Forelimb muscle (tissue), 1 donor: ENCODE results near the gene DAO. TPM values are rescaled to one million over a fixed set of nuclear protein-coding genes. Genes with fewer than 3 reads are reported as not detected.
"Not testable (repeated sequence)": the region's sequence is repeated elsewhere in the genome, so short reads cannot be mapped to it uniquely, and the experiment has no call there.

Experiments
- DNase-seq: peaks from one replicate; pipeline ENCODE4 v3.0.0-alpha.2; 2013; ENCODE audit warnings: low read depth
- polyA plus RNA-seq: library from polyadenylated mRNA; unstranded; fragments of 120-200 nt; gene quantifications from one replicate; pipeline ENCODE4 v1.2.1, GENCODE V29; 2013; ENCODE audit not compliant: insufficient read length

The DAO gene
- not detected for polyA plus RNA-seq

GRCh38 chr12:108879615-108880254 lies at the start of gene DAO:
Gene DAO (plus strand): TSS chr12:108880092. CDS start chr12:108885007, 4,915 bp downstream.
- DNase-seq = no peak

GRCh38 chr12:108831309-108831991 lies 48.4 kb upstream of the DAO start:
- no peak for DNase-seq

GRCh38 chr12:108832208-108832607 lies 47.7 kb upstream of the DAO start:
- DNase-seq = no peak

DNA sequence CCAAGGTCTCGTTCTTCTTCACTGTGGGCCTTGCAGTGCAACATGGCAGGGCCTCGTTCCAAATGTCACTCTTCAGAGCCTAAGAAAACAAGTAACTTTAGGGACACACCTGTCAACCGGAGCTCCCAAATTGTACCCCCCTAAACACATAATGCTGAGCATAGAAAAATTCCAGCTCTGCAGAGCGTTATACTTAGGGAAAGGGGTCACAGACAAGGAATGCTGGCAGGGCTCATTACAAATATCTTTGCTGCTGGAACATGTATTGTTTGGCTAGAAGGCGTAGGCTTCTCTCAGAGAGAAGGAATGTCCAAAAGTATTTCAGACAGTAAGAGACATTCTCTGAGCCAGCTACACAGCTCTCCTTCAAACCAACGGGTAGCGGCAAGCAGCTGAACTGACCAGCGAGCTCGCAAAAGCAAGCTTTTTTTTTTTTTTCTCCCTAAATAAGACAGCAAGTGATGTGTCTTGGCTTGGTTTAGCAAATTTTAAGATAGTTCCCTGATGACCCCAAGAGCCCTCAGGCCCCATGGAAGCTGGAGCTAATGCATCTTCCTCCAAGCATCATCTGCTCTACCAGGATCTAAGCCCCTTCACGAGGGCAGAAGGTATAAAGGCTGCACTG lies 47.0 kb upstream of the DAO start:
- DNase-seq = peak; percentile 73

GRCh38 chr12:108833355-108833733 lies 46.5 kb upstream of the DAO start:
- no peak for DNase-seq

- DNase-seq = no peak
Measured at GRCh38 chr12:108833757-108834472, 46.0 kb upstream of the DAO start.

GRCh38 chr12:108835860-108836634 lies 43.8 kb upstream of the DAO start:
- no peak for DNase-seq

DNA sequence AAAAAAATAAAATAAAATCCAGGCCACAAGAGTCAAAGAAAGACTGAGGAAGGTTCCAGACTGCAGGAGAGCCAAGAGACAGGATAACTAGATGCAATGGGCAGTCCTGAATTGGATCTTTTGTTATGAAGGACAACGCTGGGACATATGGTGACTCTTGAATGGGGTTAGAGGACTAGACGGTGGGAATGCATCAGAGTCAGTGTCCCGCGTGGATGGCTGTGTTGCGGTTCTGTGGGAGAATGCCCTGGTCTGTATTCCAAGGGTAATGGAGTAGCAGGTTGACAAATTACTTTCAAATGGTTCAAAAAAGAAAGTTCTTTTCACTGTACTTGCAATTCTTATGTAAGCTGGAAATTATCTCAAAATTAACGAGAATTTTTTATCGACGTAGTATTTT lies 42.7 kb upstream of the DAO start:
- no peak for DNase-seq

- no peak for DNase-seq
Measured at GRCh38 chr12:108837680-108838079, 42.2 kb upstream of the DAO start.

DNA sequence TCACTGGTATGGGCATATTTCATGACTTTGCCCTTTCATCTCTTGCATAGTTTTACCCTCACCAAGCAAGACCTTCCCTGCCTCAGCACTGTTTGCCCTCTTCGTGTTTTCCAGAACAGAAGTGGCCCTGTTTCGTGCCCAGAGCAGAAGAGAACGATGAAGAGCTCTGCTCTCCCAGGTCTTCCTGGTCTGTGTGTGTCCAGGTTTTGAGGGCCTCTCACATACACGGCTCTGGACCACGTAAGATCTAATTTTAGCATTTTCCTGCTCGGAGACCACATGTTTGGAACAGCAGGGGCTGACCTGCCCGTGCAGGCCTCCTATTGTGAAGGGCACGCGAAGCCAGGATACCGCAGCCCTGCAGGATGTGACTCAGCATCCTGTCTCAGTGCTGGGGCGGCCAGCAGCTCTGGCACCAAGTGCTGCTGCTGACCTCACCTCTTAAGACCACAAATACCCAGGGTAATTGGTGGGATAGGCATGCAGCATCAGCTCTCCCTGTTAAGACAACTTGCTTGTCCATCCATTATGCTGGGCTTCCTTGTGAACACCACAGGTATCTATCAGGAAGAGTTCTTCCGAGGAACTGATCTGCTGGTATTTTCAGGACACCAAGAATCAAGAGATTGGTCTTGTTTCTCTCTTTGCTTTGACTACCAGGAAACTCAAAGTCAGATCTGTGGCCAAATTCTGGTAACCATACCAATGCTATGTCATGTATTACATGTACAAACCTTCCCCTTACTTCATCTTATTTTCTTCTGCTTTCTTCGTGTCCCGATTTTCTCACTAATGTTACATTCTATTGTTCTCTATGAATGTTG lies 41.5 kb upstream of the DAO start:
- DNase-seq = no peak

- DNase-seq = no peak
Measured at GRCh38 chr12:108839018-108839889, 40.6 kb upstream of the DAO start.

DNA sequence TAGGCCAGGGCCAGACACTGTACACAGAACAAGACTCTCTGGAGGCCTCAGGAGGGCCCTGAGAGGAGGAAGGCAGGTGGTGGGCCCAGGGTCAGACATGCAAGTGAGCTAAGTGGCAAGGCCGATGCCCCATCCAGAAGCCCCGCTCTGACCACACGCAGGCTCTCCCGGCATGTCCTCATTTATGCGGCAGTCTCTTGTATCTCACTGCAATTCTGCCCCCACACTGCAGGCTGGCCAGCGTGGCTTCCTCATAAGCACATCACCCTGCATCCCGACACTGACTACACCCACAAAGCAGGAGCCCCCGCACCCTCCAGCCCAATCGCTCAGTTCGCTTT lies 40.0 kb upstream of the DAO start:
- DNase-seq = no peak

GRCh38 chr12:108840605-108841332 lies 39.1 kb upstream of the DAO start:
- DNase-seq = no peak

DNA sequence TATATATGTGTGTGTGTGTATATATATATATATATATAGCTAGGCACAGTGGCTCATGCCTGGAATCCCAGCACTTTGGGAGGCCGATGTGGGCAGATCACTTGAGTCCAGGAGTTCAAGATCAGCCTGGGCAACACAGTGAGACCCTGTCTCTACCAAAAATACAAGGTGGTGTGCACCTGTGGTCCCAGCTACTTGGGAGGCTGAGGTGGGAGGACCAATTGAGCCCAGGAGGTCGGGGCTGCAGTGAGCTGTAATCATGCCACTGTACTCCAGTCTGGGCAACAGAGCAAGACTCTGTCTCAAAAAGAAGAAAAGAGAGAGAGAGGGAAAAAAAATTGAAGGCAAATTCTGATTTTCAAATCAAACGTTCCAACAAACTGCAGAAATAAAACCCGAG lies 38.1 kb upstream of the DAO start:
- not testable (repeated sequence) for DNase-seq

DNA sequence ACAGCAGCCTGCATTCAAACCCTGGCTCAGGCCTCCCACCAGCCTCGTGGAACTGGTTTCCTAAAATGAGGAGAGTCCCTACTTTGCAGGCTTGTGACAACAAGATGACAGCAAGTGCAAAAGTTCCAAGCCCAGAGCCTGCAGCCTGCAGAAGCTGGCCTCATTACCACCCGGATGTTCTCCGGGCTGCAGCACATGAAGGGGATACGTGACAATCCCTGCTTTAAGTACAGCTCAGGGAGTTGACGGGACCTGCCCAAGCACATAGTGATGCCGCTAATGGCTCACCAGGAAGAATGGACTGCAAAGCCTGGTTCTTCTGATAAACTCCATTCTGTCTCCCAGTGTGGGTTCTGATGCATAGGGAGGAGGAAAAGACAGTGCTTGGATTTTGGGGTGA lies 37.5 kb upstream of the DAO start:
- no peak for DNase-seq

- no peak for DNase-seq
Measured at GRCh38 chr12:108843187-108843586, 36.7 kb upstream of the DAO start.

DNA sequence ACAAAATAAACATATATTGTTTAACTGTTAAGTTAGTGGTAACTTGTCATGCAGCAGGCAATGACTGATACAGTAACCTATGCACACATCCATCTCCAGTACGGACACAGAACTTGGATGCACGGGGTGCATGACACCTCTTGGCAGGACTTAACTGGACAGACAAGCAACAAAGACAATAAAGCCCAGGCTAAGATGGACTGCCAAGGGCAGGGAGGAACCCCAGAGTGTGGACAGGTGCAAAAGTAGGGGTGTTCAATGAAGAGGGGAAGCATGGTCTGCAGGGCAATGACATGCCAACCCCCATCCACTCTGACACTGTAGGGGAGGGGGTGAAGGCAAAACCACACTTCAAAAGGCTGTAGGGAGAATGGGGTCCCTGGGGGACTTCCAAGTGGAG lies 34.2 kb upstream of the DAO start:
- no peak for DNase-seq

GRCh38 chr12:108846290-108846701 lies 33.6 kb upstream of the DAO start:
- DNase-seq = no peak

- DNase-seq = no peak
Measured at GRCh38 chr12:108847705-108848104, 32.2 kb upstream of the DAO start.
